HepG2 (cell line): ENCODE results near the gene DHRS1. TPM values are rescaled to one million over a fixed set of nuclear protein-coding genes. Genes with fewer than 3 reads are reported as not detected.

Experiments
- ETS1 ChIP-seq: sonication (generic); formaldehyde crosslinking; IDR thresholded peaks from 2 replicates; pipeline ENCODE4 v1.4.0; 2020; ENCODE audit warnings: missing genetic modification reagents
- FOSL1 ChIP-seq: sonication (generic); formaldehyde crosslinking; IDR thresholded peaks from 2 replicates; pipeline ENCODE4 v1.9.0; 2021; ENCODE audit warnings: missing genetic modification reagents, borderline replicate concordance
- MAFK ChIP-seq, 2 experiments: IDR thresholded peaks in 1 of 2; conservative IDR thresholded peaks in 1 of 2; 2 replicates each; pipeline ENCODE4 v1.6.1; 2011; ENCODE audit warnings: improper control_type of control experiment in 2 of 2, low read length in 2 of 2
- PAF1 ChIP-seq: IDR thresholded peaks from 2 replicates; pipeline ENCODE4 v1.6.1; 2016; ENCODE audit warnings: missing genetic modification reagents, missing compliant biosample characterization
- PRMT3 ChIP-seq: sonication (generic); formaldehyde crosslinking; IDR thresholded peaks from 2 replicates; pipeline ENCODE4 v1.8.1; 2022; ENCODE audit warnings: low read depth, mild to moderate bottlenecking, moderate library complexity, missing genetic modification reagents, borderline replicate concordance
- SMAD1 ChIP-seq: sonication (generic); formaldehyde crosslinking; IDR thresholded peaks from 2 replicates; pipeline ENCODE4 v1.4.0; 2020; ENCODE audit warnings: missing genetic modification reagents, low read depth, mild to moderate bottlenecking, borderline replicate concordance
- THAP7 ChIP-seq: sonication (generic); formaldehyde crosslinking; IDR thresholded peaks from 2 replicates; pipeline ENCODE4 v1.8.1; 2023; ENCODE audit warnings: mild to moderate bottlenecking, missing genetic modification reagents
- ZFP1 ChIP-seq: IDR thresholded peaks from 2 replicates; pipeline ENCODE4 v1.6.1; 2016
- ZNF274 ChIP-seq: sonication (generic); formaldehyde crosslinking; IDR thresholded peaks from 2 replicates; pipeline ENCODE4 v1.5.1; 2020; ENCODE audit warnings: mild to moderate bottlenecking, missing genetic modification reagents
- ZNF513 ChIP-seq: sonication (generic); formaldehyde crosslinking; conservative IDR thresholded peaks from 2 replicates; pipeline ENCODE4 v1.5.0; 2020; ENCODE audit warnings: missing genetic modification reagents
- ZNF557 ChIP-seq: sonication (generic); formaldehyde crosslinking; IDR thresholded peaks from 2 replicates; pipeline ENCODE4 v1.4.0; 2020; ENCODE audit warnings: missing genetic modification reagents
- ZNF562 ChIP-seq: sonication (generic); formaldehyde crosslinking; IDR thresholded peaks from 2 replicates; pipeline ENCODE4 v1.8.0; 2022; ENCODE audit warnings: missing genetic modification reagents, borderline replicate concordance
- ZNF639 ChIP-seq: conservative IDR thresholded peaks from 2 replicates; pipeline ENCODE4 v1.6.1; 2018; ENCODE audit warnings: missing genetic modification reagents
- ZNF670 ChIP-seq: sonication (generic); formaldehyde crosslinking; IDR thresholded peaks from 2 replicates; pipeline ENCODE4 v1.8.0; 2022; ENCODE audit warnings: mild to moderate bottlenecking, missing genetic modification reagents, borderline replicate concordance
- ZNF792 ChIP-seq: IDR thresholded peaks from 2 replicates; pipeline ENCODE4 v1.6.1; 2016
- polyA plus RNA-seq, 8 experiments: library from polyadenylated mRNA; depleted of rRNA in 3 of 8; stranded (reverse) in 7 of 8; unstranded in 1 of 8; fragments of >200 nt; fragmentation: Illumina TruSeq in 4 of 8; extraction: Trizol in 4 of 8; gene quantifications; 2 replicates each; pipeline versions ENCODE4 v1.2.1 to v1.2.3, GENCODE V29; 2011 to 2016; ENCODE audit warnings: low read depth in 4 of 8, missing spikeins in 1 of 8, mixed read lengths in 1 of 8; ENCODE audit not compliant: insufficient read depth in 1 of 8
- total RNA-seq, 5 experiments: library from RNA; depleted of rRNA; stranded (reverse); fragments of >200 nt; fragmentation: Illumina TruSeq; extraction: Trizol; gene quantifications; 2 replicates each; pipeline ENCODE4 v1.2.3, GENCODE V29; 2016; ENCODE audit warnings: low read depth in 1 of 5
- TF ChIP-seq, protein P1 (sequence below): sonication (generic); formaldehyde crosslinking; IDR thresholded peaks from one replicate; pipeline ENCODE4 v1.5.1; 2020; ENCODE audit warnings: mild to moderate bottlenecking, missing genetic modification reagents; ENCODE audit errors: not compliant biosample characterization

DHRS1 gene
- total and polyA plus RNA-seq, 2 of the 13 experiments (the other 11 are each of a cell fraction or from before 2014, with no cell fraction given): 49.8 to 60.8 TPM

DNA sequence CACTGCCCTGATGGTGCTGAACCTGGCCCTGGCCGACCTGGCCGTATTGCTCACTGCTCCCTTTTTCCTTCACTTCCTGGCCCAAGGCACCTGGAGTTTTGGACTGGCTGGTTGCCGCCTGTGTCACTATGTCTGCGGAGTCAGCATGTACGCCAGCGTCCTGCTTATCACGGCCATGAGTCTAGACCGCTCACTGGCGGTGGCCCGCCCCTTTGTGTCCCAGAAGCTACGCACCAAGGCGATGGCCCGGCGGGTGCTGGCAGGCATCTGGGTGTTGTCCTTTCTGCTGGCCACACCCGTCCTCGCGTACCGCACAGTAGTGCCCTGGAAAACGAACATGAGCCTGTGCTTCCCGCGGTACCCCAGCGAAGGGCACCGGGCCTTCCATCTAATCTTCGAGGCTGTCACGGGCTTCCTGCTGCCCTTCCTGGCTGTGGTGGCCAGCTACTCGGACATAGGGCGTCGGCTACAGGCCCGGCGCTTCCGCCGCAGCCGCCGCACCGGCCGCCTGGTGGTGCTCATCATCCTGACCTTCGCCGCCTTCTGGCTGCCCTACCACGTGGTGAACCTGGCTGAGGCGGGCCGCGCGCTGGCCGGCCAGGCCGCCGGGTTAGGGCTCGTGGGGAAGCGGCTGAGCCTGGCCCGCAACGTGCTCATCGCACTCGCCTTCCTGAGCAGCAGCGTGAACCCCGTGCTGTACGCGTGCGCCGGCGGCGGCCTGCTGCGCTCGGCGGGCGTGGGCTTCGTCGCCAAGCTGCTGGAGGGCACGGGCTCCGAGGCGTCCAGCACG is 16.4 kb upstream of the DHRS1 start (continued):
- TF ChIP-seq, protein P1, sequence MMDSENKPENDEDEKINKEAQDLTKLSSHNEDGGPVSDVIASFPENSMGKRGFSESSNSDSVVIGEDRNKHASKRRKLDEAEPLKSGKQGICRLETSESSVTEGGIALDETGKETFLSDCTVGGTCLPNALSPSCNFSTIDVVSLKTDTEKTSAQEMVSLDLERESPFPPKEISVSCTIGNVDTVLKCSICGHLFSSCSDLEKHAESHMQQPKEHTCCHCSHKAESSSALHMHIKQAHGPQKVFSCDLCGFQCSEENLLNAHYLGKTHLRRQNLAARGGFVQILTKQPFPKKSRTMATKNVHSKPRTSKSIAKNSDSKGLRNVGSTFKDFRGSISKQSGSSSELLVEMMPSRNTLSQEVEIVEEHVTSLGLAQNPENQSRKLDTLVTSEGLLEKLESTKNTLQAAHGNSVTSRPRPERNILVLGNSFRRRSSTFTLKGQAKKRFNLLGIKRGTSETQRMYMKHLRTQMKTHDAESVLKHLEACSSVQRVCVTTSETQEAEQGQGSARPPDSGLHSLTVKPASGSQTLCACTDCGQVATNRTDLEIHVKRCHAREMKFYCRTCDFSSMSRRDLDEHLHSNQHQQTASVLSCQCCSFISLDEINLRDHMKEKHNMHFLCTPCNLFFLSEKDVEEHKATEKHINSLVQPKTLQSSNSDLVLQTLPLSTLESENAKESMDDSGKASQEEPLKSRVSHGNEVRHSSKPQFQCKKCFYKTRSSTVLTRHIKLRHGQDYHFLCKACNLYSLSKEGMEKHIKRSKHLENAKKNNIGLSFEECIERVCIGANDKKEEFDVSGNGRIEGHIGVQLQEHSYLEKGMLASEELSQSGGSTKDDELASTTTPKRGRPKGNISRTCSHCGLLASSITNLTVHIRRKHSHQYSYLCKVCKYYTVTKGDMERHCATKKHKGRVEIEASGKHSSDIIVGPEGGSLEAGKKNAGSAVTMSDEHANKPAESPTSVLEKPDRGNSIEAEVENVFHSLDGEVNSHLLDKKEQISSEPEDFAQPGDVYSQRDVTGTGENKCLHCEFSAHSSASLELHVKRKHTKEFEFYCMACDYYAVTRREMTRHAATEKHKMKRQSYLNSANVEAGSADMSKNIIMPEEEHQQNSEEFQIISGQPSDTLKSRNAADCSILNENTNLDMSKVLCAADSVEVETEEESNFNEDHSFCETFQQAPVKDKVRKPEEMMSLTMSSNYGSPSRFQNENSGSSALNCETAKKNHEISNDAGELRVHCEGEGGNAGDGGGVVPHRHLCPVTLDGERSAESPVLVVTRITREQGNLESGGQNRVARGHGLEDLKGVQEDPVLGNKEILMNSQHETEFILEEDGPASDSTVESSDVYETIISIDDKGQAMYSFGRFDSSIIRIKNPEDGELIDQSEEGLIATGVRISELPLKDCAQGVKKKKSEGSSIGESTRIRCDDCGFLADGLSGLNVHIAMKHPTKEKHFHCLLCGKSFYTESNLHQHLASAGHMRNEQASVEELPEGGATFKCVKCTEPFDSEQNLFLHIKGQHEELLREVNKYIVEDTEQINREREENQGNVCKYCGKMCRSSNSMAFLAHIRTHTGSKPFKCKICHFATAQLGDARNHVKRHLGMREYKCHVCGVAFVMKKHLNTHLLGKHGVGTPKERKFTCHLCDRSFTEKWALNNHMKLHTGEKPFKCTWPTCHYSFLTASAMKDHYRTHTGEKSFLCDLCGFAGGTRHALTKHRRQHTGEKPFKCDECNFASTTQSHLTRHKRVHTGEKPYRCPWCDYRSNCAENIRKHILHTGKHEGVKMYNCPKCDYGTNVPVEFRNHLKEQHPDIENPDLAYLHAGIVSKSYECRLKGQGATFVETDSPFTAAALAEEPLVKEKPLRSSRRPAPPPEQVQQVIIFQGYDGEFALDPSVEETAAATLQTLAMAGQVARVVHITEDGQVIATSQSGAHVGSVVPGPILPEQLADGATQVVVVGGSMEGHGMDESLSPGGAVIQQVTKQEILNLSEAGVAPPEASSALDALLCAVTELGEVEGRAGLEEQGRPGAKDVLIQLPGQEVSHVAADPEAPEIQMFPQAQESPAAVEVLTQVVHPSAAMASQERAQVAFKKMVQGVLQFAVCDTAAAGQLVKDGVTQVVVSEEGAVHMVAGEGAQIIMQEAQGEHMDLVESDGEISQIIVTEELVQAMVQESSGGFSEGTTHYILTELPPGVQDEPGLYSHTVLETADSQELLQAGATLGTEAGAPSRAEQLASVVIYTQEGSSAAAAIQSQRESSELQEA (CRISPR knock-in tag): peak; percentile 100
- TF ChIP-seq ZFP1 (peak; percentile 90), PAF1 (CRISPR knock-in tag) (peak; percentile 79; the same call in 1 of the 2 replicates), ZNF513 (CRISPR knock-in tag) (peak; percentile 90; the same call in 1 of the 2 replicates), ZNF639 (CRISPR knock-in tag) (peak; percentile 98), ZNF792 (peak; percentile 99), FOSL1 (peak; percentile 70), ZNF557 (CRISPR knock-in tag) (peak; percentile 99), ZNF562 (CRISPR knock-in tag) (no peak), SMAD1 (CRISPR knock-in tag) (peak; percentile 90), ZNF670 (no peak), MAFK (conservative IDR thresholded peaks at IDR 0.05 in 1 of 2, IDR thresholded peaks at IDR 0.05 in 1 of 2; ENCODE audit: low read length in 2 of 2) (peak; percentile 69 to 87), ETS1 (CRISPR knock-in tag) (peak; percentile 97), THAP7 (CRISPR knock-in tag) (0 out of 2 replicates have a peak, but pooled peaks have one; percentile 75), ZNF274 (CRISPR knock-in tag) (peak; percentile 99), PRMT3 (CRISPR knock-in tag) (no peak)
